22Rv1 (cell line): Measurements from ENCODE around the gene KYNU.

Experiments used
- CTCF ChIP-seq: fragments of 450-650 bp; IDR thresholded peaks from 2 replicates; pipeline ENCODE4 v1.5.1; 2017; ENCODE audit warnings: mild to moderate bottlenecking
- ZFX ChIP-seq: fragments of 450-650 bp; IDR thresholded peaks from 2 replicates; pipeline ENCODE4 v1.6.1; 2017; ENCODE audit warnings: antibody characterized with exemption, borderline replicate concordance

GRCh38 chr2:142840436-142840835, 37.0 kb upstream of the KYNU start:
- no peak for TF ChIP-seq CTCF
- no peak for TF ChIP-seq ZFX
